Mesodermal cell (in vitro differentiated cells): ENCODE results near the gene DOCK2. TPM values are rescaled to one million over a fixed set of nuclear protein-coding genes. Genes with fewer than 3 reads are reported as not detected.
A peak's percentile ranks its signal among the peaks of the same experiment; 100 is the strongest.

Experiments
- H3K27ac ChIP-seq: 2 replicates; pipeline ENCODE4 v1.7.0; 2013; ENCODE audit warnings: mild to moderate bottlenecking, low read depth, low read length, moderate library complexity; ENCODE audit not compliant: severe bottlenecking
- H3K36me3 ChIP-seq: 2 replicates; pipeline ENCODE4 v1.7.1; 2013; ENCODE audit warnings: mild to moderate bottlenecking, low read length, moderate library complexity; ENCODE audit not compliant: control insufficient read depth, insufficient read depth
- H3K4me1 ChIP-seq: one replicate; pipeline ENCODE4 v1.7.1; 2013; ENCODE audit warnings: mild to moderate bottlenecking, low read length; ENCODE audit not compliant: insufficient read depth, control insufficient read depth, poor library complexity, severe bottlenecking
- H3K4me3 ChIP-seq: 2 replicates; pipeline ENCODE4 v1.7.0; 2013; ENCODE audit warnings: low read length, control low read depth, mild to moderate bottlenecking; ENCODE audit not compliant: insufficient read depth, poor library complexity, severe bottlenecking; ENCODE audit errors: extremely low read depth
- H3K9me3 ChIP-seq: 2 replicates; pipeline ENCODE4 v1.7.1; 2013; ENCODE audit warnings: mild to moderate bottlenecking, low read length, moderate library complexity; ENCODE audit not compliant: control insufficient read depth
- WGBS, 2 experiments: methylation state at CpG; one replicate each; pipeline ENCODE4 v1.1.5; 2013; ENCODE audit warnings: missing lambda C conversion rate in 2 of 2; ENCODE audit not compliant: insufficient coverage in 2 of 2; 5-methylcytosine and 5-hydroxymethylcytosine counted together
- polyA plus RNA-seq, 2 experiments: library from polyadenylated mRNA; stranded (reverse); fragments of 50-300 nt; gene quantifications; one replicate each; pipeline ENCODE4 v1.2.3, GENCODE V29; 2013

DOCK2 gene
- polyA plus RNA-seq (2013, experiment 1 of 2) = 2.1 TPM
- 2.0 TPM for polyA plus RNA-seq (2013, experiment 2 of 2)

- H3K4me3 ChIP-seq = peak within 1 kb of the TSS; percentile 25
- H3K9me3 ChIP-seq = peaks cover 16% of the 10 kb centered on the region
- H3K4me1 ChIP-seq = no peaks in the 10 kb centered on the region
- WGBS, 2 experiments = 12 to 17% methylated on average over 37 of the region's 42 CpGs
- H3K27ac ChIP-seq = no peak within 1 kb of the TSS
- H3K36me3 ChIP-seq = no peaks in the 10 kb centered on the region
Measured at GRCh38 chr5:169637085-169637548, at the start of gene DOCK2. DOCK2 (plus strand) TSS chr5:169637275; CDS start chr5:169637327, 52 bp downstream.

- H3K4me3 ChIP-seq = no peak overlapping the region
- WGBS, 2 experiments = 100% methylated on average over 1 to 3 of the region's 3 CpGs
Measured at GRCh38 chr5:169590602-169591001, 46.5 kb upstream of the DOCK2 start.

GRCh38 chr5:169591636-169592035 is 45.4 kb upstream of the DOCK2 start:
- H3K4me3 ChIP-seq = no peak overlapping the region

More at GRCh38 chr5:169590602-169591001, 46.5 kb upstream of the DOCK2 start:
- H3K27ac ChIP-seq = no peak overlapping the region
- H3K36me3 ChIP-seq = peaks cover 94% of the 10 kb centered on the region
- no peaks in the 10 kb centered on the region for H3K4me1 ChIP-seq
- no peaks in the 10 kb centered on the region for H3K9me3 ChIP-seq

GRCh38 chr5:169592937-169593650 is 44.0 kb upstream of the DOCK2 start:
- no peaks in the 10 kb centered on the region for H3K4me1 ChIP-seq
- WGBS, 2 experiments = 91 to 95% methylated on average over 1 to 6 of the region's 6 CpGs

More at GRCh38 chr5:169591636-169592035, 45.4 kb upstream of the DOCK2 start:
- H3K9me3 ChIP-seq = no peaks in the 10 kb centered on the region
- H3K36me3 ChIP-seq = peaks cover 96% of the 10 kb centered on the region
- no peaks in the 10 kb centered on the region for H3K4me1 ChIP-seq
- no peak overlapping the region for H3K27ac ChIP-seq
- whole genome bisulfite sequencing, 2 experiments = 20% methylated on average over 1 of the region's 1 CpG; no CpG with 5 or more reads in 1 of the 2 experiments

GRCh38 chr5:169595172-169595820 is 41.8 kb upstream of the DOCK2 start:
- H3K4me1 ChIP-seq = no peaks in the 10 kb centered on the region
- no peak overlapping the region for H3K4me3 ChIP-seq
- H3K9me3 ChIP-seq = no peaks in the 10 kb centered on the region
- no peak overlapping the region for H3K27ac ChIP-seq
- peaks cover 92% of the 10 kb centered on the region for H3K36me3 ChIP-seq
- WGBS, 2 experiments = no CpG with 5 or more reads among the region's 1 CpG

More at GRCh38 chr5:169592937-169593650, 44.0 kb upstream of the DOCK2 start:
- Histone ChIP-seq H3K27ac (no peak overlapping the region), H3K36me3 (peaks cover 97% of the 10 kb centered on the region), H3K4me3 (no peak overlapping the region), H3K9me3 (no peaks in the 10 kb centered on the region)

GRCh38 chr5:169599451-169599850 is 37.6 kb upstream of the DOCK2 start:
- Histone ChIP-seq H3K27ac (no peak overlapping the region), H3K9me3 (no peaks in the 10 kb centered on the region), H3K4me3 (no peak overlapping the region), H3K36me3 (peaks cover 89% of the 10 kb centered on the region), H3K4me1 (no peaks in the 10 kb centered on the region)
- WGBS, 2 experiments = 88% methylated on average over 3 of the region's 4 CpGs; no CpG with 5 or more reads in 1 of the 2 experiments

GRCh38 chr5:169602535-169602934 is 34.5 kb upstream of the DOCK2 start:
- H3K27ac ChIP-seq = no peak overlapping the region
- no peaks in the 10 kb centered on the region for H3K9me3 ChIP-seq
- H3K36me3 ChIP-seq = peaks cover 74% of the 10 kb centered on the region
- no peaks in the 10 kb centered on the region for H3K4me1 ChIP-seq
- no peak overlapping the region for H3K4me3 ChIP-seq

GRCh38 chr5:169606279-169606678 is 30.8 kb upstream of the DOCK2 start:
- Histone ChIP-seq H3K27ac (no peak overlapping the region), H3K4me1 (no peaks in the 10 kb centered on the region), H3K36me3 (peaks cover 41% of the 10 kb centered on the region), H3K4me3 (no peak overlapping the region), H3K9me3 (no peaks in the 10 kb centered on the region)
- WGBS, 2 experiments = 86% methylated on average over 2 of the region's 3 CpGs; no CpG with 5 or more reads in 1 of the 2 experiments

GRCh38 chr5:169607882-169608281 is 29.2 kb upstream of the DOCK2 start:
- H3K9me3 ChIP-seq = no peaks in the 10 kb centered on the region
- H3K27ac ChIP-seq = no peak overlapping the region
- no peak overlapping the region for H3K4me3 ChIP-seq
- H3K4me1 ChIP-seq = no peaks in the 10 kb centered on the region
- peaks cover 25% of the 10 kb centered on the region for H3K36me3 ChIP-seq
- WGBS, 2 experiments = no CpG with 5 or more reads among the region's 2 CpGs

- H3K9me3 ChIP-seq = no peaks in the 10 kb centered on the region
- WGBS, 2 experiments = 94% methylated on average over 2 to 3 of the region's 3 CpGs
- H3K4me3 ChIP-seq = no peak overlapping the region
- peaks cover 10% of the 10 kb centered on the region for H3K36me3 ChIP-seq
- no peaks in the 10 kb centered on the region for H3K4me1 ChIP-seq
- H3K27ac ChIP-seq = no peak overlapping the region
Measured at GRCh38 chr5:169609716-169610115, 27.4 kb upstream of the DOCK2 start.

- Histone ChIP-seq H3K9me3 (no peaks in the 10 kb centered on the region), H3K4me3 (no peak overlapping the region), H3K4me1 (no peaks in the 10 kb centered on the region), H3K36me3 (peaks cover 4% of the 10 kb centered on the region), H3K27ac (no peak overlapping the region)
- 73 to 83% methylated on average over 1 to 2 of the region's 4 CpGs for WGBS, 2 experiments
Measured at GRCh38 chr5:169610606-169611005, 26.5 kb upstream of the DOCK2 start.
